Coronary artery (tissue), 2 donors: Measurements from ENCODE around the gene PHACTR1.

ENCODE experiments used
- DNase-seq: peaks from one replicate; pipeline ENCODE4 v3.0.0-alpha.2; 2017; ENCODE audit warnings: low spot score
- H3K27ac ChIP-seq, 2 donors: fragments of 200-600 bp; sonication (generic); one replicate each; pipeline ENCODE4 v1.5.1; 2016 to 2019
- H3K4me3 ChIP-seq: fragments of 200-600 bp; sonication (generic); 2 replicates; pipeline ENCODE4 v1.5.1; 2016; ENCODE audit warnings: mild to moderate bottlenecking, moderate library complexity
- TF ChIP-seq, protein P1 (sequence below): fragments of 200-600 bp; sonication (generic); IDR thresholded peaks from one replicate; pipeline ENCODE4 v1.5.1; 2019; ENCODE audit warnings: antibody characterized with exemption

Gene PHACTR1

GRCh38 chr6:12800120-12800519, 83.6 kb downstream of the PHACTR1 start:
- DNase-seq: no peak
- no peak overlapping the region for H3K4me3 ChIP-seq
- TF ChIP-seq, protein P1, sequence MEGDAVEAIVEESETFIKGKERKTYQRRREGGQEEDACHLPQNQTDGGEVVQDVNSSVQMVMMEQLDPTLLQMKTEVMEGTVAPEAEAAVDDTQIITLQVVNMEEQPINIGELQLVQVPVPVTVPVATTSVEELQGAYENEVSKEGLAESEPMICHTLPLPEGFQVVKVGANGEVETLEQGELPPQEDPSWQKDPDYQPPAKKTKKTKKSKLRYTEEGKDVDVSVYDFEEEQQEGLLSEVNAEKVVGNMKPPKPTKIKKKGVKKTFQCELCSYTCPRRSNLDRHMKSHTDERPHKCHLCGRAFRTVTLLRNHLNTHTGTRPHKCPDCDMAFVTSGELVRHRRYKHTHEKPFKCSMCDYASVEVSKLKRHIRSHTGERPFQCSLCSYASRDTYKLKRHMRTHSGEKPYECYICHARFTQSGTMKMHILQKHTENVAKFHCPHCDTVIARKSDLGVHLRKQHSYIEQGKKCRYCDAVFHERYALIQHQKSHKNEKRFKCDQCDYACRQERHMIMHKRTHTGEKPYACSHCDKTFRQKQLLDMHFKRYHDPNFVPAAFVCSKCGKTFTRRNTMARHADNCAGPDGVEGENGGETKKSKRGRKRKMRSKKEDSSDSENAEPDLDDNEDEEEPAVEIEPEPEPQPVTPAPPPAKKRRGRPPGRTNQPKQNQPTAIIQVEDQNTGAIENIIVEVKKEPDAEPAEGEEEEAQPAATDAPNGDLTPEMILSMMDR: no peak
- H3K27ac ChIP-seq: no peak overlapping the region

DNA sequence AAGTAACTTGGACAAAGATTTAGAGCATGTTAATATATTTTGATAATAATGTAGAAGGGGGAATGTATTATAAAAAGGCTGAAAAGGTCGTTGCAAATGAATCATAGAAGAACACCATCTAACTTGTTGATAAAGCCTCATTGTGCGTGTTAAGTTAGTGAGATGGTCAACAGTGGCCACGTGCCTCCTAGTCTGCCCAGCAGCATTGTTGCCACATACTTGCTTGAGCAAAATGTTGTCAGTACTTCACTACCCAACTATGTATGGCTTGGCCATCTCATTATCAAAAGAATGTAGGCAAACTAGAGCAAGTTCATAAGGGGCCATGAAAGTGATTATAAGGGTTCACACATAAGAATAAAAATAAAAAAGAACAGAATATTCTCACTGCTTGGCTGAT, 84.6 kb downstream of the PHACTR1 start:
- H3K27ac ChIP-seq: no peak overlapping the region
- TF ChIP-seq, protein P1: no peak
- no peak for DNase-seq
- H3K4me3 ChIP-seq: no peak overlapping the region

- H3K4me3 ChIP-seq: no peak overlapping the region
- no peak for DNase-seq
- TF ChIP-seq, protein P1: no peak
- no peak overlapping the region for H3K27ac ChIP-seq
Measured at GRCh38 chr6:12802440-12802839, 85.9 kb downstream of the PHACTR1 start.

GRCh38 chr6:12803486-12803885, 86.9 kb downstream of the PHACTR1 start:
- DNase-seq: no peak
- no peak overlapping the region for H3K27ac ChIP-seq
- TF ChIP-seq, protein P1: no peak

DNA sequence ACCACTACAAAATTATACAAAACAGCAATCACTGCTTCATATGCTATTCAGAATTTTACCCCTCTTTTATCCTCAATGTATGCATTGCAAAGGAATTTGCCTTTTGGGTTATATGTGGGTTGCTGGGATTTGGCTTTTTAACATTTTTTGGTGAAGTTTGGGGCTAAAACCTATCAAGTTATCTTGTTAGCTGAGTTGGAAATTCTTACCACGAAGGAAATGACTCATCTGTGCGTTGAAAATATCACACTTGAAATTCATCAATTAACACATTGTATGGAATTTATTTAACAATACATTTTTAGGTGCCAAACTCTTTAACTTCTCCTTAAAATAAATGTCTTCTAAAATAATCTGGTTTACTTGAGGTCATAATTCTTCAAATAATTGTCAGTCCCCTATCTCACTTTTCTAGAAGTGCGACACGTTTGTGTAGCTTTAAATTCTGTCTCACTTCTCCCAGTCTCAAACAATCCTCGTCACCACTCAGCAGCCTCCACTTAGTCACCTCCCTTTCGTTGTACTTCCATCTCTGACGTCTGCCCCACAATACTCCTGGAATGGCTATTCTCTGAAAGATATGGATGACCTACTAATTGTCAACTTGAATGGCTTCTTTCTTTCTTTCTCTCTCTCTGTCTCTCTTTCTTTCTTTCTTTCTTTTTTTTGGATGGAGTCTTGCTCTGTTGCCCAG, 88.5 kb downstream of the PHACTR1 start:
- DNase-seq: no peak

More at GRCh38 chr6:12803486-12803885, 86.9 kb downstream of the PHACTR1 start:
- H3K4me3 ChIP-seq: no peak overlapping the region

GRCh38 chr6:12806136-12806535, 89.6 kb downstream of the PHACTR1 start:
- no peak for DNase-seq
- H3K27ac ChIP-seq: no peak overlapping the region
- TF ChIP-seq, protein P1: no peak
- H3K4me3 ChIP-seq: no peak overlapping the region

More for the DNA sequence above, 88.5 kb downstream of the PHACTR1 start:
- TF ChIP-seq, protein P1: no peak
- Histone ChIP-seq H3K4me3 (no peak overlapping the region), H3K27ac (no peak overlapping the region)

DNA sequence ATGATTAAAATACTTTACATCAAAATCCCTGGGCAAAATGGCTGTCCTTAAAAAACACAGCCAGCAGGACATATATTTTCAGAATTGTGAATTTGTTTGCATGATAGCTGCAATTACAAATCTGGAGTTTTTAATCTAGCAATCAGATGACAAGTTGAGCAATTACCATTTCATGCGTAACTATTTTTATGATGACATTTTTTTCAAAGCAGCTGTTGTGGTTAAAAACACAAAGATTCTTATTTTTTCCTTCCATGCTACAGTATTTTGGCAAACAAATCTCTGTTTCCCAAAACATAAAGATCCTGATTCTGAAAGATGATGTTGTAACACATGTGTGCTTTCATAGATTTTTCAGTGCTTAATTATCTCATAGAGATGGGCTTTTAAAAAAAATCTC, 90.2 kb downstream of the PHACTR1 start:
- TF ChIP-seq, protein P1: no peak
- no peak for DNase-seq
- no peak overlapping the region for H3K27ac ChIP-seq
- H3K4me3 ChIP-seq: no peak overlapping the region
